Medulla oblongata (tissue), 1 donor: ENCODE results near the gene CHST13.

Experiments
- DNase-seq: peaks from one replicate; pipeline ENCODE4 v3.0.0-alpha.2; 2015; ENCODE audit errors: extremely low spot score

The CHST13 gene

DNA sequence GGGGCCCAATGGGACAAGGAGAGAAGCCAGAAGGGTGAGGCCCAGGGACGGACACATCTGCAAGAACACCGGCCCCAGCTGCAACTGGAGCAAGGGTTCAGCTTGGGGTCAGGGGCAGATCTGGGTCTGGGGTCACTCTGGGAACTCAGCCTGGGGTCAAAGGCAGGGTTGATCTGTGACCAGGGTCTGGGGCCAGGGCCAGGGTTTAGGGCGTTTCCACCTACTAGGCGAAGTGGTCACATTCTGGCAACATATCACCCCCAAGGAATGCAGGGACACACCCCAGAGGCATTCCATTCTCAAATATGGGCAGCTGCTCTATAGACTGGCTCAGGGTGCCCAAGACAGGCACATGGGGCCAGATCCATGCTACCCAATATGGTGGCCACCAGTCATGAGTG, 15.4 kb upstream of the CHST13 start:
- DNase-seq: no peak

DNA sequence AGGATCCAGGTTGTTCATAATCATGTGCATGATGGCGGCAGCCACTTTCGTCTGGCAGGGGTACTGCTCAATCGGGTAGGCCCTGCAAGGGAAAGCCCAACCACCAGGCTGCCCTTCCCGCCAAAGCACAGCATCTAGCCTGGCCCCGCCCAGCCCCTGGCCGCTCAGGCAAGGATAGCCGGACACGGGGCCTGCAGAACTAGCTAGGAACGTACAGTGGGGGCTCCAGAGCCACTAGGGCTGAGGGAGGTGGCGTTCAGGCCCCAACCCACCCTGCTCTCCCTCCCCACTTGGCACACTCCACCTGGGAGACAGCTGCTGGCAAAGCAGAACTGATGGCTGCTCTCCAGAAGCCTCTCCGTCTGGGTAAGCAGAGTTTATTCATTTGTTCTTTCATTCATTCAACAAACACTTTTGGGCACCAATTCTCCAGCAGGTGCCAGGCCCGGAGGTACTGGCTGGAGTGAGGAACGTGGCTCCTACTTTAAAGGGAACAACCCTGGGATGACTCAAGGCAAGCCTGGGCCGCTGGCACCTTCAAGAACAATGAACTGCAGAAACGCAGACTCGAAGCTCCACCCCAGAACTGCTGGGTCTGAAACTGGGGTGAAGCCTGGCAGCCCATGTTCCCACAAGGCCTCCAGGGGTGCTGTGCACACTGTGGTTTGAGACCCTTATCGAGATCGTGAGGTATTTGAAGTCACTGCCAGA, 14.2 kb upstream of the CHST13 start:
- no peak for DNase-seq

GRCh38 chr3:126510308-126510910, 13.5 kb upstream of the CHST13 start:
- no peak for DNase-seq

DNA sequence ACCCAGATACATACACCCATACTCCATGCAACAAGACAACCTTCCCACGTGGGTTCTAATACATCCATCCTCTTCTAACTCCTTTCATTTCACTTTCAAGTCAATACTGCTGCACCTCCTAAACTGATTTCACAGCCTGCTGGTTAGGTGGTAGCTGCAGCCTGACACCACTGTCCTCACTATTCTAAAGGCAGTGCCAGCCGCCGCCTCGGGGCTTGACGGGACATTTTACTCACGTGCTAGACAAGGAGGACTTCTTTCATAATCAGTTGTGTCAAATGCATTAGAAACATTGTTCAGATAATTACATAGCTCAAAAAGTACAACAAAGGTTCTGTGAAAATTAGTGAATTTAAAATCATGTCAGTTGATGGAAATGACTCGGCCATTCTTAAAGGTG, 12.7 kb upstream of the CHST13 start:
- no peak for DNase-seq

DNA sequence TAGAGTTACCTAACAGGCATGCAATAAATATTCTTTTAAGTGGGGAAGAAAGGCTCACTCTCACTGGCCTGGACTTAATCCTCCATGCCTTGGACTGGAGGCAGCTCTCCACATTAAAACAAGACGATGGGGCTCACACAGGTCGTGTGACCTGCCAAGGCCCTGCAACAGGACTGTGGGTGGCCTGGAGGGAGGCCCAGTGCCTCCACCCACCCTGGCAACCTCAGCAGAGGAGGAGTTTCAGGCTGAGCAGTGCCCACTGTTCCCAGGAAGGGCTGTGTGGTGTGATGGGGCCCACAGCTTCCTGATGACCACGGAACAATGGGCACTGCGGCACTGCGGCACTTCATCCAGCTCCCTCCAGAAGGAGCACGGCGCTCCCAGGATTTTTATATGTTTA, 11.9 kb upstream of the CHST13 start:
- DNase-seq: peak; percentile 43

DNA sequence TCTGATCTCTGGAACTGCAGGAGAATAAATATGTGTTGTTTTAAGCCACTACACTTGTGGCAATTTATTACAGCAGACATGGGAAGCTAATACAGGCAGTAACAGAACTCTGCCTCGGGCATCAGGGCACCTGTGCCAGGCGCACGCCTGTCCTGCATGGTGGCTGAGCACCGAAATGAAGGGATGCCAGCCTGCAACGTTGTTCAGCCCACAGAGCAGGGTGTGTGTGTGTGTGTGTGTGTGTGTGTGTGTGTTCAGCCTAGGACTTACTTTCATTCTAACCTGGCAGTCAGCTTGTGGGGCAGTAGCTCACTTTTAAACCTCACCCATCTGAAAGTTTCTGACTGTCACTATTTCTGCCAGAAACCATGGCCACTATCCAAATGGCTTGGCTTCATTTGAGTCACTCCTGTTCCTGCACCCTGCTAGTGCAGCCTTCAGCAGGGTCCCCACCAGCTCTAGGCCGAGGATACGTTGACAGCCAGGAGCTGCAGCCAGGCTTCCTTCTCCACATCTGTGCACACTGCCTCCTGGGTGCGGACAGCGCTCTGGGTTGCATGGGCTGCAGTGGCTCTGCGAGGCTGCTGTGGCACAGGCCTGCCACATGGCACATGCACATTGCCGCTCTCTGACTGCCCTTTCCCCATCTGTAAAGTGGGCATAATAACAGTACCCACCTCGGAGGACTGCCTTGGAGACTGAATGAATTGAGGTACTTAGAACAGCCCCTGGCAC, 10.9 kb upstream of the CHST13 start:
- no peak for DNase-seq

DNA sequence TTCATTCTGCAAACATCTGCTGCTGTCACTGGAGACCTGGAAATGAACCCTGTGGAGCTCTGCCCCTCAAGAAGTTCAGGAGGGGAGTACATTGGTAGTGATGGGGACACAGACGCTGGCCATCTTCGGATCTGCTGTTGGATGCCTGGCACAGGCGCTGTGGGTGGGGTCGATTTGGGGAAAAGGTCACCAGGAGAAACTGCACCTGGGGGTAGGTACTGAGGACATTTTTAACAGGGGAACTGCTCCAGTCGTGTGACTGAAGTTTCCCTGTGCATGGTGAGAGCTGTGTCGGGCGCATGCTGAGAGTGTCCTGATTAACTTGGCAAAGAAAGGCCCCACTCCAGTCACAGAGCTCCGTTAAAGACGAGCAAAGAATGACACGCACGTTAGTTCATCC, 9.8 kb upstream of the CHST13 start:
- DNase-seq: no peak

DNA sequence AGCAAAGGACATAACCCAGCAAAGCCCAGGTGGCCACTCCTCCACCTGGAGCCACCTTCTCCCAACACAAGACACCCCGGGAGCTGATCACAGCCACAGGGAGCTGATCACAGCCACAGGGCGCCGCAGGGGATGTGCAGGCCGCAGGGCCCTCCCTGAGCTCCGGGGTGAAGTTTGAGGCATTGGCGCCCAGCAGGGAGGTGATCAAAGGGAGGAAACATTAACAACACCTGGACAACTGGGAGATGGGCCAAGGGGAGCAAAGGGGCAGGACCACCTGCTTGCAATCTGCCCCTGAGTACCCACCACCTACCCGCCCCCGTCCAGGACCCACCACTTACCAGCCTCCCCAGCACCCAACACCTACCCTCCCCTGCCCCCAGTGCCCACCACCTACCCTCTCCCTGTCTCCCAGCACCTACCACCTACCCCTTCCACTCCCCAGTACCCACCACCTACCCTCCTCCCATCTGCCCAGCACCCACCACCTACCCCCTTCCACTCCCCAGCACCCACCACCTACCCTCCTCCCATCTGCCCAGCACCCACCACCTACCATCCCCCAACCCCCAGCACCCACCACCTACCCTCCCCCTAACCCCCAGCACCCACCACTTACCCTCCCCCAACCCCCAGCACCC, 8.8 kb upstream of the CHST13 start:
- no peak for DNase-seq

- DNase-seq: no peak
Observed at GRCh38 chr3:126516152-126516935, 7.6 kb upstream of the CHST13 start.

DNA sequence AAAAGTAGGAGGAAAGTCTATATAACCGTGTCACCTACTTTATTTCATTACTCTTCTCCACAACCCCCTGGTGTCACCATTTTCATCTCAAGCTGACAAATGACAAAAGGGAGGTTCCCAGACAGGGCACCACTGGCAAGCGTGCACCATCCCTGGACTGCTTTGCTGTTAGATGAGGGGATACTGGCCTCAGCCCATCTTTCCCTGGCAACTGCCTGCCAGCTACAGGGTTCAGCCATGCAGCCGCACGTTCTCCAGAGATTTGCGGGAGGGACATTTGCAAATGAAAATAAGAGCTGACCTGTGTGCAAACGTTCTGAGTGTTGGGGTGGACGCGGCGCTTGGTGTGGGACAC, 7.0 kb upstream of the CHST13 start:
- no peak for DNase-seq

DNA sequence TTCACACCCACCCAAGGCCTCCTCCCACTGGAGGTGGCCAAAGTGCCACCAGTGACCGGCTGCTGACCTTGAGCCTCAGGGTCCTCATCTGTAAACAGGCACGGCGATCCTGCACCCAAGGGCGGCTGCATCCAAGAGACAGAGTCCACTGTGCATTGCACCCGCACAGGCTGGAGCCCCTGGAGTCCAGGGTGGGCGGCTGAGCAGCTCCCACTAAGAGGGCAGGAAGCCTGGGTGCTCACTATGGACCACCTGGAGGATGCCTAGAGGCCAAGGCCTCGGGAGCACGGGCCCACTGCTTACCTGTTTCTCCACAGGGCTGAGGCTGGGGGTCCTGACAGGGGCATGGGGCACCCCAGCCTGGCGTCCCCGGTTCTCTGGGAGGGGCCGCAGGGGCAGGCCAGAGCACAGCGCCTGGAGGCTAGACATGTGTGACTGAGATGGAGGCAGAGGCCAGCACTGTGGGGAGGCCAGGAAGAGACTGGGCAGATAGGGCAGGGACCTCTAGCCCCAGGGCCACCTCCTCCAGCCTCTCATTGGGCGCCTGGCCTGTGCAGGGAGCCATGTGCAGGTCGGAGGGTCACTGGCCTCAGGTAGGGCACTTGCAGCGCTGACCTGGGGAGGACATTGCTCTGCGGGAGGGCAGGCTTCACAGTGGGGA, 6.5 kb upstream of the CHST13 start, which contains the start of gene UROC1:
Gene UROC1 (minus strand): TSS at position 483 of the 661 bp plus-strand sequence. CDS start 54 bp downstream, at position 429.
- no peak for DNase-seq

DNA sequence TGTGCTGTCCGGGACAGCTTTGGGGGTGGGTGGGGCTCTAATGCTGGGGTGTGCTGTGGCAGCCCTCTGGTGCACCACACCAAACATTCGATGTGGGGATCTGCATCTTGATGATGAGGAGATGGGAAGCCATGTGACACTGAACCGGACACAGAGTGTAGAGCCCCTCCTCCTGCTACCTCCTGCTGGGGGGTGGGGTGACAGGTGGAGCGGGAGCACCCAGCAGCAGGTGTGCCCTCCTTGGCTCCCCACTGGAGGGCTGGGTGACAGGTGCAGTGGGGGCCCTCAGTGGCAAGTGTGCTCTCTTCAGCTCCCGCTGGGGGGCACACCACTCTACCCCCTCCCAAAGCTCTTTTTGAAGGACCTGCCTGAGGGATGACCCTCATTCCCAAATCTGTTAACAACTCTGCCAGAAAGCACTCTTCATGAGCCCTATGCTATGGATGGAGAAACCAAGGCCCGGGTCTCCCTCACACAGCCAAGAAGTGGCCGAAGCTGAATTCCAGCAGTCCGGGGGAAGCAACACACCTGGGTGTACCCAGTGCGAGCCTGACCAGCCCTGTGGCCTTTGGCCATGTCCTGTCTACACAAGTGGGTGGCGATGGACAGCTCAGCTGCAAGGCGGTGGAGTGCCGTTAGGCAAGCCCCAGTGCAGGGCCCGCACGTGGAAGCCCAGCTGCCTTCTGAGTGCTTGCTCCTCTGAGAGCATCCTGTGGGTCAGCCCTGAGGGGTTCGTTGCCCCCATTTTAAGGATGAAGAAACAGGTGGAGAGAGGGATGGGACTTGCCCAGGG, 5.8 kb upstream of the CHST13 start:
- DNase-seq: no peak

DNA sequence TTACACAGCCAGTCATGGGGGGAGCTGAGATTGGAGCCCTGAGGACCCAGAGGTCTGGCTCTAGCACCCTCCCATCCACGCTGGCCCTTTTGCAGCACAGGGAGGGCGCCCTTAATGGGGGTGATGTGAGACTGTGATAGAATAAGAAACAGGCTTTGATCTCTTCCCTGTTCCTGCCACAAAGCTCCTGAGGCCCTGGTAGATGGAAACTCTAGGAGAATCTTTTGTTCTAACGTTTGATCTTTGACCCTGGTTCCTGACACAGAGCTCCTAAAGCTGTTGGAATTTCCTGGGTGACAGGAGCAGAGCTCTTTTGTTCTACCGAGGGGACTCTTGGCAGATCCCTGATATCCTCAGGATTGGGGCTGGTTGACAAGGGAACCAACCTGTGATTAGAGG, 5.2 kb upstream of the CHST13 start:
- no peak for DNase-seq

GRCh38 chr3:126519506-126520455, 4.2 kb upstream of the CHST13 start:
- no peak for DNase-seq

DNA sequence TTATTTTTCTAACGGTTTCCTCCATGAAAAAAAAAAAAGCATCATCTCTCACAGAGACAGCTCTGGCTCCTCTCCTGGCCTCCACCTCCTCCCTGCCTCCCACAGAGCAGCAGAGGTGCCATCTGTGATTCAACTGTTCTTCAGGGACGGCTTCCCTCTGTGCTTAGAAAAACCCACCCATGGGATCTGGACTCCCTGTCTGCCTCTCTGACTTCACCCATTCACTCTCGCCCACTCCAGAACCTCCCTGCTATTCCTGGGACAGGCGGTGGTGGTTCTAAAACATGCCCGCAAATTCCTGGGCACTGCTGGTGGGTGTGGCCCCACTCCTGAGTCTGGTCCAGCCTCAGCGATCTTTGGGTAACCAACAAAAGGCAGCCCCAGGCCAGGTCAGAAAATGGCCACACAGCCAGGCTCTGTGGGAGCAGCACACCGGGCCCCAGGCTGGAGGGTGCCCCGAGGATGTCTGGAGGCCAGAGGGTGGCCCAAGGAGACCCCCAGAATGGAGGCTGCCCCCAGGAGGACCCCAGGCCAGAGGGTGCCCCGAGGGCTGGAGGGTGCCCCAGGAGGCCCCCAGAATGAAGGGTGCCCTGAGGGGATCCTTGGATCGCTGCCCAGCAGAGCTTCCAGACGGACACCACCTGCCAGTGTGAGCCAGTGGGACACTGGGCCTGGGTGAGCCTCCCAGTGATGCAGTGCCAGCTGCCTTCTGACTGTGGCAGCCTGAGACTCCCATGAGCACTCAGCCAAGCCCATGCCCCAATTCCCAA, 2.6 kb upstream of the CHST13 start:
- no peak for DNase-seq

DNA sequence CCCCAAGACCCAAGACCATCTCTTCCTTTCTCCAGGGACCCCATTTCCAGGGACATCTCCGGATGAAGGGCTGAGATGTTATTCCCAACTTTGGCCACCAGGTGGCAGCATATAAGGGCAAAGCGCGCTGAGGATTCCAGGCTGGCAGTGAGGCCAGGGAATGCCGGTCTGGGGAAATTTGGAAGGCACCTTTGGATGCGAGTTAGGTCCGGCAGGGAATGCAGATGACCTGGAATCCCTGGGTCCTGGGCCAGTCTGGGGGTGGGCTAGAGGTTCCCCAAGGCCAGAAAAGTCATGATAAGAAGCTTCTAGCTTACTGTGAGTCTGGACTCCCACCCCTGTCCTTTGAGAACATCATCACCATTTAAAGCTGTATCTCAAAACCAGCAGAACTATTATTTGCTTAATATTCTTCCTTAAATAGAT, 1.6 kb upstream of the CHST13 start:
- peak; percentile 71 for DNase-seq

DNA sequence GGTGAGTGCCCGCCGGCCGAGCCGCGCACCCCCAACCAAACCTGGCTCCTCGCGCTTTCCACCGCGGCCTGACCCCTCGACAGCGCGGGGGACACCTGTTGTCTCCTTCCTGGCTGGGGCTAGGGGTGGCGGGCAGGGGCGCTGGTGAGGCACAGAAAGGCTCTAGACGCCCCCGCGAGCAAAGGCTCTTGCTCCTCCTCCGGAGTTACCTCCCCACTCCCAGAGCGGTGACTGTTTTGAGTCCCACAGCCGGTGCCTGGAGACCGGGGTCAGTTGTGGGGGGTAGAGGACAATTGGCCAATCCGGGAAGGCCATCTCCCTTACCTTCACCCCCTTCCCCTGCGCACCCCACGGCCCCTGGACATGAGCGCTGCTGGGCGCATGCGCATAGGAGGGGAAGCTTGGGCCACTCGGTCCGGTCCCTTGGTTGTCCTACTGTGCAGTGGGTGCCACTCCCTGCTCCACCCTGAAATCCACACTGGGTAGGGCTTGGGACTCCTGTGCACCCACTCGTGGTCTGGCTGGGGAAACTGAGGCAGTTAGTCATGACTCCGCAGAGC, 554 bp downstream of the CHST13 start:
- no peak for DNase-seq
